ENCODE results near the gene SLC40A1. TPM values are rescaled to one million over a fixed set of nuclear protein-coding genes. Genes with fewer than 3 reads are reported as not detected.

SLC40A1 gene
- total and polyA plus RNA-seq, 2 of the 8 experiments (the other 6 are each of a cell fraction or from before 2014, with no cell fraction given), result 0.03 TPM; not detected in 1

DNA sequence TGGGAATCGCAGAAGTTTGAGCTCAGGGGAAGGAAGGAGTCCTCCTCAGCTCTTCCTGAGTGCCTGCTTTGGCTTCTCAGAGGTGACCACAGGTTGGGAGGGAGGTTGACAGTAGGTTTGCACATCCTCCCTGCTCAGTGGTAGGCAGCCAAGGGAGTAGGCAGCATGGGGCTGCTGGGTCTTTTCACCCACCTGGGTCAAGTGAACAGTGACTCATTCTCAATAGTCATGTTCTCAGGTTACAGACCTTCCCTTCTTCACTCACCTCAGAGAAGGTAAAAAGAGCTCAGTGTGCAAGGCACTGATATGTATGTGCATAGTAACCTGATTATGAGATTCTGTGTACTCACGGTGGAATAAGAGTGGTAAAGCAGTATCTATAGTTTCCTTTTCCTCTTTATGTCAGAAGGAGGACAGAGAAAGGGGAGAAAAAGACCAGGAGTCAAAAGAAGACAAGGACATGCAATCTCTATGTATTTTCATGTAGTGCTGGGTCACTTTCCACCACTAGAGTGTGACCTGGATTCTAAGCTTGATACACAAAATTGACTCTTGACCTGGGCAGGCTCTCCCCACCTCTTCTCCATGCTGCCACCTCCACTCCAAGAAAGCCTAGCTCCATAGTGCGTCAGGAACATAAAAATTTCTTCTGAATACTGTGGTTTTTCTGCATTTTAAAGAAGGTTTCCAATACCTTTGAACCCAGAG, 44.2 kb upstream of the SLC40A1 start:
- Histone ChIP-seq H3K9me3 (ENCODE audit: insufficient read depth in 2 of 2, low read depth in 1 of 2, low read length in 1 of 2) (no peaks in the 10 kb centered on the region), H3K79me1 (ENCODE audit: low read depth, low read length) (no peaks in the 10 kb centered on the region), H3K4me2 (ENCODE audit: insufficient read depth in 1 of 2, low read depth in 2 of 2, low read length in 2 of 2) (no peak overlapping the region), H2BK5ac (ENCODE audit: low read depth, low read length) (no peak overlapping the region), H2BK15ac (ENCODE audit: low read length) (no peak overlapping the region), H4K20me1 (replicated peaks in 1 of 2; ENCODE audit: control insufficient read depth in 1 of 2, insufficient read depth in 2 of 2, low read length in 2 of 2) (no peaks in the 10 kb centered on the region), H2AK5ac (ENCODE audit: low read depth, low read length) (no peak overlapping the region), H2BK20ac (ENCODE audit: low read length) (no peak overlapping the region), H3K23me2 (ENCODE audit: low read depth, low read length) (no peaks in the 10 kb centered on the region), H3K4ac (replicated peaks; ENCODE audit: insufficient read length, low read depth, low read length) (no peak overlapping the region), H3K36me3 (ENCODE audit: control insufficient read depth in 2 of 4, insufficient read depth in 4 of 4, low read length in 3 of 4) (no peaks in the 10 kb centered on the region), H4K5ac (ENCODE audit: insufficient read length, low read depth, low read length) (no peak overlapping the region), H3K4me1 (replicated peaks in 1 of 4; ENCODE audit: control insufficient read depth in 3 of 4, insufficient read depth in 4 of 4, low read length in 3 of 4) (0 out of 7 replicates have a peak, but pooled peaks cover 0 to 3% (median 0%) of the 10 kb centered on the region in 4 experiments), H4K8ac (ENCODE audit: extremely low read depth, insufficient read depth, low read length) (no peak overlapping the region), H2AFZ (ENCODE audit: low read length) (no peak overlapping the region), H3K14ac (ENCODE audit: insufficient read length) (no peak overlapping the region), H3K4me3 (ENCODE audit: extremely low read depth in 1 of 4, insufficient read depth in 2 of 4, low read depth in 3 of 4, low read length in 4 of 4) (no peak overlapping the region), H3K27me3 (replicated peaks in 1 of 4; ENCODE audit: control insufficient read depth in 3 of 4, extremely low read depth in 1 of 4, insufficient read depth in 3 of 4, low read length in 3 of 4) (no peaks in the 10 kb centered on the region), H3K9ac (replicated peaks in 1 of 4; ENCODE audit: extremely low read depth in 1 of 4, low read depth in 3 of 4, low read length in 3 of 4) (no peak overlapping the region), H3K27ac (ENCODE audit: low read depth, low read length) (no peak overlapping the region), H4K91ac (replicated peaks; ENCODE audit: insufficient read length, low read length) (no peak overlapping the region), H3K18ac (ENCODE audit: extremely low read depth, low read length) (no peak overlapping the region), H2BK120ac (replicated peaks; ENCODE audit: low read depth, low read length) (no peak overlapping the region), H3K79me2 (ENCODE audit: control insufficient read depth in 1 of 2, insufficient read depth in 2 of 2, low read length in 2 of 2) (no peaks in the 10 kb centered on the region), H3K23ac (ENCODE audit: insufficient read length) (no peak overlapping the region), H2BK12ac (ENCODE audit: low read depth, low read length) (no peak overlapping the region), H3K56ac (replicated peaks; ENCODE audit: insufficient read length, low read depth, low read length) (no peak overlapping the region)
- WGBS, 2 experiments (ENCODE audit: extremely low coverage in 1 of 2, insufficient coverage in 1 of 2, insufficient read length in 1 of 2, insufficient replicate concordance in 2 of 2, low coverage in 1 of 2, low lambda C conversion rate in 2 of 2, missing lambda C conversion rate in 1 of 2), result 87% methylated on average over 3 of the region's 3 CpGs; no CpG with 5 or more reads in 1 of the 2 experiments
- POLR2A ChIA-PET (ENCODE audit: partially characterized antibody), result interaction anchor here (1.0 kb wide), 1 partner anchor 9 kb away, joined by 3 read pairs; no protein-coding TSS in a partner anchor
- FAIRE-seq, result no peak
- CTCF ChIA-PET (ENCODE audit: partially characterized antibody), result interaction anchor here (0.7 to 2.4 kb wide), 5 partner anchors 8 to 44 kb away, joined by 3 to 9 read pairs (median 3); no protein-coding TSS in a partner anchor
- no peak for DNase-seq (ENCODE audit: low read depth in 1 of 2, low spot score in 2 of 2)
- TF ChIP-seq EGR1 (IDR thresholded peaks at IDR 0.05; ENCODE audit: borderline replicate concordance, low read depth, low read length) (no peak), JUND (IDR thresholded peaks at IDR 0.05; ENCODE audit: low read length) (peak; percentile 33; the same call in 1 of the 2 replicates)

All from H1 (cell line).